ENCODE results near the gene FMOD.

The FMOD gene

DNA sequence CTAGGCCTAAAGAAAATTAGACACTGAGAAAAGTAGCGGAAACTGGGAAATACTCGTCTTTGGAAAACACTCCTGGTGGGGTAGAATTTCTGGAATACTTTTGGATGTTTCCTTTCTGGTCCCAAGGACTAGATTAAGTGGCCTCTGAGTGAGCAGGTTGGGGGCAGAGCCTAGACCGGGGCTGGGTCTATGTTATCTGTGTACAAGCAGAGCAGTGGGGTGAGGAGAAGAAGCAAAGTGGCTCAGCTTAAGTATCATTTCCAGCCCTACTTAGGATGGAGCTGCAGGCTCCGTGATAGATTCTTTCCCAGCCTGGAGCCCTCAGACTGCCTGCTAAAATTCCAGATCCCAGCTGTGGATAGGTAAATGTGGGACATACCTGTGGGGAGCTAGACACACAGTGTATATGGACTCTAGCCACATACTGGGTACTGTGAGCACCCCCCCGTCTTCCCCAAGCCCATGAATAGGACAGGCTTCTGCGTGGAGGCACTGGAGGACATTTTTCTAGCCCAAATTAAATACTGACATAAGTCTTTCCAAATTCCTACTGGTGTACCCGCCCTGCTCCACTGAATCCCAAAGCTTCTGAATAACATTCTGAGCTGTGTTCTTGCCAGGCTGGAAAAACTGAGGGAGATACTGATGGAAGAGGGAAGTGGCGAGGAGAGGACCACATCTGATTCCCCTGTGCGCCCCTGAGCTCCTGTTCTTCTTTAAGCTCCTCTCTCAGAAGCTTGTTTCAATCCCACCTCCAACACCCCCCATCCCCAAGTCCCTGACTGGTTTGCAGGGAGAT, 6.8 kb downstream of the FMOD start:
- no peaks in the 10 kb centered on the region for H3K36me3 Mint-ChIP-seq
- H3K4me3 Mint-ChIP-seq, result no peak overlapping the region
- H3K27me3 Mint-ChIP-seq, result no peaks in the 10 kb centered on the region
- peaks cover 20% of the 10 kb centered on the region for H3K4me1 Mint-ChIP-seq
- no peaks in the 10 kb centered on the region for H3K9me3 Mint-ChIP-seq
- H3K27ac Mint-ChIP-seq, result no peak overlapping the region

GRCh38 chr1:203342192-203342940, 8.6 kb downstream of the FMOD start:
- Mint-ChIP-seq H3K9me3 (no peaks in the 10 kb centered on the region), H3K27me3 (no peaks in the 10 kb centered on the region), H3K4me3 (no peak overlapping the region), H3K27ac (no peak overlapping the region), H3K4me1 (peaks cover 25% of the 10 kb centered on the region), H3K36me3 (no peaks in the 10 kb centered on the region)

DNA sequence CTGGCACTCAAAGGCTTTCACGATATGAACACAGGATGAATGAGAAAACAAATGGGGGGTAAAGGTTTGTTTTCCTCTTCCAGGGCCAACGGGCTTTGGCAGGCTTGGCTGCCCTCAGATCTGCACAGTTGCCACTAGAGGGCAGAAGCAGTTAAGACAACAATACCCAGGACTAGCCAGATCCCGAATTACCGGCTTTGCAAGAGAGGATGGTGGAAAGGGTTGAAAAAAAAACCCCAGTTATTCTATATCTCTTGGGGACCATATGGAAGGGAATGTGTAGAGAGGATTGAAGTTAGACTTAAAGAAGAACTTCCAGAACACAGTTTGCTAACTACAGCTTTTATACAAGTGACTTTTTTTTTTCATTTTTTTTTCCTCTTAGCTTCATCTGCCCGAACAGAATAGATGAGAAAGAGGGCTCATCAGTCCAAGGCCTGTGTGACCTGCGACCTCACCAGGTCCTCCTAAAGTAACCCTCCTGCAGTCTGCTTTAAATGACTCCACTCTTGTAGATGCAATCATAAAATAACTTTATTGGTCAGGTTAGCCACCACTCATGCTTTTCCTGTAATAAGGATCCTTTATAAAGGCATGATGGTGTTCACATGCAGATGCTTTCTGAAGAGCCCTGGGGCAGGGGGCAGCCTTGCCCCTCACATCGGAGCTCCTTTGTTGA, 10.7 kb downstream of the FMOD start:
- Mint-ChIP-seq H3K36me3 (no peaks in the 10 kb centered on the region), H3K4me1 (peaks cover 34% of the 10 kb centered on the region), H3K4me3 (no peak overlapping the region), H3K9me3 (no peaks in the 10 kb centered on the region), H3K27me3 (no peaks in the 10 kb centered on the region), H3K27ac (no peak overlapping the region)

DNA sequence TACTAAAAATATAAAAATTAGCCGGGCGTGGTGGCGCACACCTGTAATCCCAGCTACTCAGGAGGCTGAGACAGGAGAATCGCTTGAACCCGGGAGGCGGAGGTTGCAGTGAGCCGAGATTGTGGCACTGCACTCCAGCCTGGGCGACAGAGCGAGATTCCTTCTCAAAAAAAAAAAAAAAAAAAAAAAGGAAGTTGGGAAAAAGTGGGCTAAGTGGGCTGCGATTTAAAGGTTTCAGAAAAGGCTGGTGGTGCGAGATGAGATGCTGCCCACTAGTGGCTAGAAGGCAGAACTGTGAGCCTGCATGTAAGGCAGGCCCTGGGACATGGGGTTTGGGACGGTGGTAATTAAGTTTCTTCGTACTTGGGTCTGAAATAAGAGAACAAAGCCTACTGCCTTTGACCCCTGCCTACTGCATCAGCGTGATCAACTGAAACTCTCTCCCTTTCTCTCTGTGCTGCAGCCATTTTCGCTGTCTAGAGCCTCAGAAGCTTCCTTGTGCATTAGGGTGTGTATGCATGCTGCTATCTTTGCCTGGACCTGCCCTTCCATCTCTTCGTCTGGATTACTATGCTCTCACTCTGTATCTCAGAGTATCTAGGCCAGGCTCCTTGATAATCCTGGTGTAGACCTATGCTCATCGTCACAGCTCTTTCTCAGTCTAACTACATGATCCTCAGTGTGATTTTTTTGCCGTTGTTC, 12.4 kb downstream of the FMOD start:
- Mint-ChIP-seq H3K36me3 (no peaks in the 10 kb centered on the region), H3K27ac (no peak overlapping the region), H3K4me3 (no peak overlapping the region), H3K27me3 (no peaks in the 10 kb centered on the region), H3K9me3 (no peaks in the 10 kb centered on the region), H3K4me1 (peaks cover 34% of the 10 kb centered on the region)

GRCh38 chr1:203336097-203336496, 14.8 kb downstream of the FMOD start:
- Mint-ChIP-seq H3K4me3 (no peak overlapping the region), H3K4me1 (peaks cover 22% of the 10 kb centered on the region)

GRCh38 chr1:203335503-203335902, 15.4 kb downstream of the FMOD start:
- Mint-ChIP-seq H3K27ac (no peak overlapping the region), H3K36me3 (no peaks in the 10 kb centered on the region), H3K4me3 (no peak overlapping the region), H3K9me3 (no peaks in the 10 kb centered on the region), H3K4me1 (peaks cover 22% of the 10 kb centered on the region), H3K27me3 (no peaks in the 10 kb centered on the region)

More at GRCh38 chr1:203336097-203336496, 14.8 kb downstream of the FMOD start:
- Mint-ChIP-seq H3K27me3 (no peaks in the 10 kb centered on the region), H3K27ac (no peak overlapping the region), H3K9me3 (no peaks in the 10 kb centered on the region), H3K36me3 (no peaks in the 10 kb centered on the region)

DNA sequence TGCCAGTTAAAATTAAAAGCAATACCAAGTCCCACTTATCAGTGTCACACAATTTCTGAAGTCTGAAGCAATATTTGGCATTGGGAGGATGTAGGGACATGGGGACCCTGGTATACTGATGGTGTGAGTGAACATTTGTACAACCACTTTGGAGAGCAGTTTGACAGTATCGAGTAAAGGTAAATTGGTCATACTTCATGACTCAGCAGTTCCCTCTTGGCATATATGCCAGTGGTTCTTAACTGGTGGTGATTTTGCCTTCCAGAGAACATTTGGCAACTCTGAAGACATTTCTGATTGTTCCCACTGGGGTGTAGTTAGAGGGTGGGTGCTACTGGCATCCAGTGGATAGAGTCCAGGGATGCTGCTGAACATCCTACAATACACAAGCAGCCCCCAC, 19.7 kb downstream of the FMOD start:
- H3K27me3 Mint-ChIP-seq, result no peaks in the 10 kb centered on the region
- no peaks in the 10 kb centered on the region for H3K36me3 Mint-ChIP-seq
- no peaks in the 10 kb centered on the region for H3K9me3 Mint-ChIP-seq
- H3K4me3 Mint-ChIP-seq, result no peak overlapping the region
- H3K4me1 Mint-ChIP-seq, result peaks cover 27% of the 10 kb centered on the region
- H3K27ac Mint-ChIP-seq, result peak overlapping the region; percentile 3

DNA sequence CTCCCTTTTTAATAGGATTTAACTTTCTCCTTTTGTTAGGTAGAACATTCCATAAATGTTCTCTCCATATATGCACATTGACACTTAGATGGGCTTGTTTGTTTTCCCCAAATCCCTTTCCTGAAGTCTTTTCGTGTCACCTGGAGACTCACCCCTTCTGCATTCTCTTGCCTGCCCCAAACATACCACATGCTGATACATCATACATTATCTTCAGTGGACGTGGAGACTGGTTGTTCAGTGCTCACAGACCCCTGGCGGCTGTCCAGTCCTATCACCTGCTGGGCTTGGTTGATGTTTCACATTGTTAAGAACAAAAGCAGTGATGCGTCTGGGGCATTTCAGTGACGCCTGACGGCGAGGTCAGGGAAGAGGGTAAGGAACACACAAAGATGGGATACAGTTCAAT, 22.2 kb downstream of the FMOD start:
- Mint-ChIP-seq H3K27ac (peak overlapping the region; percentile 2), H3K4me3 (no peak overlapping the region), H3K27me3 (no peaks in the 10 kb centered on the region), H3K4me1 (peaks cover 41% of the 10 kb centered on the region), H3K36me3 (no peaks in the 10 kb centered on the region), H3K9me3 (no peaks in the 10 kb centered on the region)

DNA sequence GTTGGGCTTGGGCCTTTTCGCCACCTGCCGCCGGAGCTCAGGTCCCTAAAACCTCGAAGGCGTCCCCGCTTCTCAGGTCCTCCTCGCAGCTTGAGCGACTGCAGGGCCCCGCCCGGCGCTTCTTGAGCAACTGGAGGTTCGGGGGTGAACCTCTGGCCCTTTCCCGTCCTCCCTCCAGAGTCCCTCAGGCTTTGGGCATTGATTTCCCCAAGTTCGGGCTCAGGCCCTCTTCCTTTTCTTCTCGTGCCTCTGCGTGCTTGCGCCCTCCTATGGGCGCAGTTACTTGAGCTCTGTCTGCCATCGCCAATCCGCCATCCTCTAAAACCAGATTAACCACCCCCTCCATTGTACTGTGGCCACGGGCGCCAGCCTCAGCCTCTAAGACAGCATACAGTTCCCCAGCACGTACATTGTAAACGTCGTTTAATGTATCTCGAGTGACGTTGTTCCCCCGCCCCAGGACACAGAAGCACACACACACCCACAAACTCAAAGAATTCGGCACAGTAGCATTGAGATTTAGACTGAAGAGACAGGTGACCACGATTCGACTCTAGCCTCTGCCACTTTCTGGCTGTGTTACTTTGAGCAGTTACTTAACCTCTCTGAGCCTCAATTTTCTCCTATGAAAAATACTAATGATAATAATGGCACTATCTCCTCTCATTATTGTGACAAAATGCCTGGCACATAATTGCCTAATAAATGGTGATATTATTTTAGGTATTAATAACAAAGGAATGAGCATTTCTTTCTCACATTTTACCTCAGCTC, 23.1 kb downstream of the FMOD start:
- peak overlapping the region; percentile 82 for H3K4me3 Mint-ChIP-seq

DNA sequence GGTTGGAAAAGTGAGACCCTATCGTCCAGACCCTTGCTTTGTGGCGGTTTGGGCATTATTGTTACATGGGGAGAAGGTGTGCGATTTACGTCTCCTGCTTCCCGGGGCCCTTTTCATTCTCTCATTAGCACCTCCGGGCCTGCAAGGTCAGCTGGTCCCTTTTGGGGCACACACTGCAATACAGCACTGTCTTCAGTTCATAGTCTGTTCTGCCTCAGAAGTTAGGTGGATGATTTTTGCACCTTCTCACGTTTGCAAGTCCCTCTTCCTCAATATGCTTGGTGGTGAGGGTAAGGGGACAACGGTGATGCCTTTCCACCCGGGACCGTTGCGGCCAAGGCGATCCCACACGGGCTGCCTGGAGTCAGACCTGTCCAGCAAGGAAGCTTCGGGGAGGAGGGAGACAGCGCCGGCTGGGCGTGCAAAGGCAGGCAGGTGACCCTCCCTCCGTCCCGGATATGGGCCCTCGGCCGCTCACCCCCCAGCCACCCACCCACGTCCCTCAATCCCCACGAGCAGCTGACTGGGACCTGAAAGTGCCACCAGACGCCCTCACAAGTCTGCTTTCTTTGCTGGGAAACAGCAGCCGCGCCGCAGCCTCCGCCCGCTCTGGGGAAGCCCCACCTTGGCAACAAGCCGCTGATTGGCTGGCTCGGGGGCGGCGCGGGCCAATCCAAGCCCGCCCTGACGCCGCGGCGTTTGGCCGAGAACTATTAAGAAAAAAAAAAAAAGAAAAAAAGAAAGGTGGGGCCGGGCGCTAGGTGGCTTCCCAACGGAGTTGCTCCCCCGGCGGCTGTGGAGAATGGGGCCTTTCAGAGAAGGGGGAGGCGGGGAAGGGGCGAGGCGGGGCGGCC, 23.9 kb downstream of the FMOD start:
- Mint-ChIP-seq H3K36me3 (no peaks in the 10 kb centered on the region), H3K27ac (peak overlapping the region; percentile 91), H3K4me1 (peaks cover 58% of the 10 kb centered on the region), H3K27me3 (no peaks in the 10 kb centered on the region), H3K4me3 (peak overlapping the region; percentile 80), H3K9me3 (no peaks in the 10 kb centered on the region)

More for the DNA sequence above, 23.1 kb downstream of the FMOD start:
- no peaks in the 10 kb centered on the region for H3K36me3 Mint-ChIP-seq
- no peaks in the 10 kb centered on the region for H3K9me3 Mint-ChIP-seq
- H3K4me1 Mint-ChIP-seq, result peaks cover 50% of the 10 kb centered on the region
- H3K27me3 Mint-ChIP-seq, result no peaks in the 10 kb centered on the region
- peak overlapping the region; percentile 92 for H3K27ac Mint-ChIP-seq

GRCh38 chr1:203325418-203326091, 25.4 kb downstream of the FMOD start:
- peak overlapping the region; percentile 94 for H3K27ac Mint-ChIP-seq
- peaks cover 73% of the 10 kb centered on the region for H3K4me1 Mint-ChIP-seq
- no peaks in the 10 kb centered on the region for H3K9me3 Mint-ChIP-seq
- no peaks in the 10 kb centered on the region for H3K27me3 Mint-ChIP-seq
- H3K36me3 Mint-ChIP-seq, result no peaks in the 10 kb centered on the region
- peak overlapping the region; percentile 80 for H3K4me3 Mint-ChIP-seq

GRCh38 chr1:203325026-203325417, 25.9 kb downstream of the FMOD start:
- Mint-ChIP-seq H3K4me3 (peak overlapping the region; percentile 62), H3K27me3 (no peaks in the 10 kb centered on the region), H3K9me3 (no peaks in the 10 kb centered on the region), H3K4me1 (peaks cover 78% of the 10 kb centered on the region), H3K36me3 (no peaks in the 10 kb centered on the region), H3K27ac (peak overlapping the region; percentile 80)

- no peaks in the 10 kb centered on the region for H3K9me3 Mint-ChIP-seq
Measured at GRCh38 chr1:203324105-203325025, 26.6 kb downstream of the FMOD start.

More at GRCh38 chr1:203324105-203325025, 26.6 kb downstream of the FMOD start:
- Mint-ChIP-seq H3K4me3 (peak overlapping the region; percentile 78), H3K4me1 (peaks cover 85% of the 10 kb centered on the region), H3K36me3 (no peaks in the 10 kb centered on the region), H3K27ac (peak overlapping the region; percentile 80), H3K27me3 (no peaks in the 10 kb centered on the region)
